Astrocyte of the cerebellum (primary cell): Measurements from ENCODE around the gene SLC27A1.

Experiments
- DNase-seq: peaks from one replicate; pipeline ENCODE4 v3.0.0-alpha.2; 2011; ENCODE audit warnings: low read depth
- H3K4me3 ChIP-seq: 2 replicates; pipeline ENCODE4 v1.5.1; 2011; ENCODE audit warnings: mild to moderate bottlenecking, low read depth, low read length, moderate library complexity
- CTCF ChIP-seq: IDR thresholded peaks from 2 replicates; pipeline ENCODE4 v1.5.1; 2012; ENCODE audit warnings: low read length, low read depth, moderate library complexity, mild to moderate bottlenecking; ENCODE audit errors: missing control alignments
- in situ Hi-C: cut with HindIII; loops from 2 replicates; pipeline ENCODE4 v1.10.0; 2017; ENCODE audit warnings: low sequenced_read_pairs

SLC27A1 gene

DNA sequence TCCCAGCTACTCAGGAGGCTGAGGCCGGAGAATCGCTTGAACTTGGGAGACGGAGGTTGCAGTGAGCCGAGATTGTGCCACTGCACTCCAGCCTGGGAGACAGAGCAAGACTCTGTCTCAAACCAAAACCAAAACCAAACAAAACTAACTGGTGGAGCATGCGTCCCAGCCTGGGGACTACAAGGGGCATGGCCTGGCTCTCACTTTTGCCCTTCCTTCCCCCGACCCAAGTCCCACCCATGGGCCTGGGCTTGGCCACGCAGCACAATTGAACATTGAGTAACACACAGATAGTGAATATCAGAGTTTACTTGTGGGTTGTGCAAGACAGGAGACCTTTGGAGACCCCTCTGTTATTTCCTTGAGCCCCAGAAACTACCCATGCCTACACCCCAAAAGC is 35.1 kb upstream of the SLC27A1 start:
- TF ChIP-seq CTCF, result no peak
- no peak for DNase-seq
- in situ Hi-C loops, result no loop called here
- no peak overlapping the region for H3K4me3 ChIP-seq

DNA sequence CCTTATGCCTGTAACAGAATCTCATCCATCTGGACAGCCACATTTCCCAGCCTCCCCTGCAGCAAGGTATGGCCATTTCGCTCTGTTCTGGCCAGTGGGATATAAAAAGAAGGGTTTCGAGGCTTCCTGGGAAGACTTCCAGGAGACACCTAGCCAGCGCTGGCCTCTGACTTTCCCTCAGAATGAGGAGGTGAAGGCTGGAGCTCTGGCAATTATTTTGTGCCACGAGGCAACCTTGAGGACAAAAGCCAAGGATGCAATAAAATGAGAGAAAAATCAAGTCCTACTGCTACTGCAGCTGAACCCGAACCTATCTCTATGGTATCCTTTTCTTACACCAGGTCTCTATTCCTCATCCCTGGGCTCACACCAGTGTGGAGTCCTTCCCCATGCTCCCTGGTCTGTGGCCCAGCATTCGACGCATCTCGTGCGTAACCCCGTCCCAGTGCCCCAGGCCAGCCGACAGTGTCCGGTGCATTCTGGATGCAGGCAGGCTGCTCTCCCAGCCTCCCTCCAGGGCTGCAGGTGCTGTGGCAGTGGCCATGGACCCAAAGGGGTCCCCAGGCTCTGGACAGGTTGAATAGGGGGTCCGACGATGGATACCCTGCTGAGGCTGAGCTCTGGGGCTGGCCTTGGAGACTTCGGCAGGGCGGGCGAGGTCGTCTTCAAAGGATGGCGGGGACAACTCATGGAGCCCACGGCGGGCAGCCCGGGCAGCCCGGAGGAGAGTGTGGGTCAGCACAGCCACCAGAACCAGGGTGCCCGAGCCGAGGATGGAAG is 34.0 kb upstream of the SLC27A1 start:
- no peak overlapping the region for H3K4me3 ChIP-seq
- no peak for DNase-seq
- in situ Hi-C loops, result no loop called here
- TF ChIP-seq CTCF, result no peak

GRCh38 chr19:17436874-17437267 is 33.5 kb upstream of the SLC27A1 start:
- no peak for DNase-seq
- in situ Hi-C loops, result no loop called here
- H3K4me3 ChIP-seq, result no peak overlapping the region
- no peak for TF ChIP-seq CTCF

DNA sequence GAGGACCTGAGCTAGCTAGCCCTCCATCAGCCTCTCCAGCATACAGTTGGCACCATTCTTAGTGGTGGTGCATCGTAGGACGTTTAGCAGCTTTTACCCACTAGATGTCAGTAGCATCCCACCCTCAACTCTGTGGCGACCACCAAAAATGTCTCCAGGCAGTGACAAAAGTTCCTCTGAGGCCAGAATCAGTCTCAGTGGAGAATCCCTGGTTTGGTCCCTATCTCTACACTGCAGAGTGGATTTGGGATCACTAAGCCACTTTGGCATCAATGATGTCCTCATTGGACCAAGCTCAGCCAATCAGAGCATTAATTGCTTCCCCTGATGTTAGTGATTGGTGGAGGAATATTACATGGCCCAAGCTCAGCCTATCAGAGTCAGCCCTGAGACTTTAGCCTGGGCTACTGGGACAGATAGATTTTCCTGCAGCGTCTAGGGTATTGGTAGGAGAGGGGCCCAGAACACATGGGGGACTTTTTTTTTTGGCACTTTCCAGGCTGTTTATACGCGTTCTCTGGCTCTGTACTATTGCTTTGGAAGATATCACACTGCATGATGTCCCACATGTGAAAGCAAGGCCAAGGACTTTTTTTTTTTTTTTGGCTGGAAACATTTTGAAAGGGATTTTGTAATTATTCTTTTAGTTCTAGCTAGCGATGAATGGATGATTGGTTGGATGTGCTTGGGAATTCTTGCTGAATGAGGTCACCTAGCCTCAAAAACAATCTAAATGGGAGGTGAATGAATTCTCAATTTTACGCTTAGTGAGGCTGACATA is 28.9 kb upstream of the SLC27A1 start:
- DNase-seq, result peak; percentile 87
- in situ Hi-C loops, result no loop called here
- peak; percentile 21 for TF ChIP-seq CTCF
- no peak overlapping the region for H3K4me3 ChIP-seq

GRCh38 chr19:17445526-17446165 is 24.7 kb upstream of the SLC27A1 start:
- no peak overlapping the region for H3K4me3 ChIP-seq
- no peak for TF ChIP-seq CTCF
- in situ Hi-C loops, result no loop called here
- DNase-seq, result no peak

- in situ Hi-C loops, result no loop called here
- TF ChIP-seq CTCF, result no peak
- H3K4me3 ChIP-seq, result peak overlapping the region; percentile 16
- no peak for DNase-seq
Observed at GRCh38 chr19:17447704-17448130, 22.6 kb upstream of the SLC27A1 start.
